Hypothalamus (tissue), 51 donors: ENCODE results near the gene H3-3A.

Experiments used
- DNase-seq, 51 donors: peaks; one replicate each; lab custom pipeline; 2025; lab: John Stamatoyannopoulos, UW

H3-3A gene

GRCh38 chr1:226052061-226052460 lies 10.5 kb upstream of the H3-3A start:
- DNase-seq = no peak

- no peak for DNase-seq
These were observed 7.8 kb upstream of the H3-3A start for GRCh38 chr1:226054519-226055327.

GRCh38 chr1:226059709-226060108 lies 2.8 kb upstream of the H3-3A start:
- no peak for DNase-seq

- no peak for DNase-seq
These were observed 2.1 kb upstream of the H3-3A start for GRCh38 chr1:226060427-226060826.

GRCh38 chr1:226061068-226061840 lies 1.3 kb upstream of the H3-3A start:
- DNase-seq = peak in 1 of 51 donors; percentile 43

GRCh38 chr1:226061841-226062557 lies 517 bp upstream of the H3-3A start:
- peak in 48 of 51 donors; percentile 40 to 94 (median 84) for DNase-seq

- DNase-seq = peak in 44 of 51 donors; percentile 7 to 88 (median 33)
These were observed 884 bp downstream of the H3-3A start for GRCh38 chr1:226063224-226063976.

GRCh38 chr1:226063977-226064815 lies 1.7 kb downstream of the H3-3A start:
- peak in 2 of 51 donors; percentile 2 for DNase-seq

- peak in 17 of 51 donors; percentile 2 to 50 (median 12) for DNase-seq
These were observed 2.3 kb downstream of the H3-3A start for GRCh38 chr1:226064816-226065248.

- no peak for DNase-seq
These were observed 4.0 kb downstream of the H3-3A start for GRCh38 chr1:226066415-226067078.

GRCh38 chr1:226069811-226070489 lies 7.4 kb downstream of the H3-3A start:
- no peak for DNase-seq

- no peak for DNase-seq
These were observed 9.8 kb downstream of the H3-3A start for GRCh38 chr1:226072347-226072746.

GRCh38 chr1:226073184-226073950 lies 10.9 kb downstream of the H3-3A start:
- no peak for DNase-seq

- no peak for DNase-seq
These were observed 11.5 kb downstream of the H3-3A start for GRCh38 chr1:226074046-226074445.

- no peak for DNase-seq
These were observed 13.9 kb downstream of the H3-3A start for GRCh38 chr1:226076378-226076777.

- DNase-seq = no peak
These were observed 15.9 kb downstream of the H3-3A start for GRCh38 chr1:226078374-226078773.

- no peak for DNase-seq
These were observed 20.0 kb downstream of the H3-3A start for GRCh38 chr1:226082587-226082917.

GRCh38 chr1:226082959-226083301 lies 20.4 kb downstream of the H3-3A start:
- DNase-seq = peak in 28 of 51 donors; percentile 30 to 80 (median 63)
